ENCODE measurements around the gene CDC42EP5. TPM values are rescaled to one million over a fixed set of nuclear protein-coding genes. Genes with fewer than 3 reads are reported as not detected.
A peak's percentile ranks its signal among the peaks of the same experiment; 100 is the strongest.
"Not testable (repeated sequence)": the region's sequence is repeated elsewhere in the genome, so short reads cannot be mapped to it uniquely, and the experiment has no call there.

The CDC42EP5 gene
- total RNA-seq, 2 experiments from 2014 or later, result not detected

GRCh38 chr19:54481326-54481930 is 8.3 kb upstream of the CDC42EP5 start:
- Mint-ChIP-seq H3K27me3 (peaks cover 41% of the 10 kb centered on the region), H3K4me3 (no peak overlapping the region), H3K27ac (no peak overlapping the region), H3K9me3 (no peaks in the 10 kb centered on the region), H3K4me1 (peaks cover 38% of the 10 kb centered on the region), H3K36me3 (ENCODE audit: low read depth) (no peaks in the 10 kb centered on the region)
- CTCF ChIA-PET, result interaction anchor here (0.7 to 5.7 kb wide), 18 partner anchors 12 to 931 kb away, joined by 3 to 89 read pairs (median 3); partner anchors contain the start of gene LILRB4
- POLR2A ChIA-PET, result interaction anchor here (0.6 kb wide), 1 partner anchor 25 kb away, joined by 3 read pairs; no protein-coding TSS in a partner anchor
- DNase-seq, result peak; percentile 40

- Mint-ChIP-seq H3K4me1 (peaks cover 30% of the 10 kb centered on the region), H3K36me3 (ENCODE audit: low read depth) (no peaks in the 10 kb centered on the region), H3K4me3 (no peak overlapping the region), H3K27me3 (peaks cover 33% of the 10 kb centered on the region), H3K9me3 (no peaks in the 10 kb centered on the region), H3K27ac (no peak overlapping the region)
- no peak for DNase-seq
- ChIA-PET POLR2A (interaction anchor here (0.8 kb wide), 1 partner anchor 10 kb away, joined by 3 read pairs; no protein-coding TSS in a partner anchor), CTCF (interaction anchor here (1.3 to 5.7 kb wide), 6 partner anchors 9 to 200 kb away, joined by 4 to 89 read pairs (median 10); no protein-coding TSS in a partner anchor)
Observed at GRCh38 chr19:54480051-54480450, 7.0 kb upstream of the CDC42EP5 start.

GRCh38 chr19:54478677-54479266 is 5.7 kb upstream of the CDC42EP5 start:
- peaks cover 26% of the 10 kb centered on the region for H3K27me3 Mint-ChIP-seq
- H3K4me1 Mint-ChIP-seq, result peaks cover 24% of the 10 kb centered on the region
- H3K9me3 Mint-ChIP-seq, result no peaks in the 10 kb centered on the region
- POLR2A ChIA-PET, result no interaction called here
- H3K36me3 Mint-ChIP-seq (ENCODE audit: low read depth), result no peaks in the 10 kb centered on the region
- peak; percentile 39 for DNase-seq
- H3K4me3 Mint-ChIP-seq, result no peak overlapping the region
- CTCF ChIA-PET, result interaction anchor here (0.8 to 5.7 kb wide), 13 partner anchors 10 to 206 kb away, joined by 3 to 89 read pairs (median 4); partner anchors contain the start of gene LENG8
- no peak overlapping the region for H3K27ac Mint-ChIP-seq

GRCh38 chr19:54477650-54478049 is 4.6 kb upstream of the CDC42EP5 start:
- Mint-ChIP-seq H3K27me3 (peaks cover 30% of the 10 kb centered on the region), H3K27ac (no peak overlapping the region), H3K4me3 (no peak overlapping the region), H3K36me3 (ENCODE audit: low read depth) (no peaks in the 10 kb centered on the region), H3K9me3 (no peaks in the 10 kb centered on the region), H3K4me1 (peaks cover 20% of the 10 kb centered on the region)
- CTCF ChIA-PET, result interaction anchor here (0.5 to 5.7 kb wide), 6 partner anchors 10 to 205 kb away, joined by 3 to 89 read pairs (median 8); no protein-coding TSS in a partner anchor
- no peak for DNase-seq
- POLR2A ChIA-PET, result interaction anchor here (1.0 kb wide), 1 partner anchor 29 kb away, joined by 3 read pairs; the partner anchor contains the start of gene LENG8

GRCh38 chr19:54475706-54476105 is 2.6 kb upstream of the CDC42EP5 start:
- H3K27ac Mint-ChIP-seq, result no peak overlapping the region
- no peaks in the 10 kb centered on the region for H3K36me3 Mint-ChIP-seq (ENCODE audit: low read depth)
- POLR2A ChIA-PET, result no interaction called here
- H3K4me3 Mint-ChIP-seq, result no peak overlapping the region
- H3K27me3 Mint-ChIP-seq, result peaks cover 27% of the 10 kb centered on the region
- CTCF ChIA-PET, result no interaction called here
- DNase-seq, result no peak
- peaks cover 12% of the 10 kb centered on the region for H3K4me1 Mint-ChIP-seq
- no peaks in the 10 kb centered on the region for H3K9me3 Mint-ChIP-seq

GRCh38 chr19:54473892-54474372 is 836 bp upstream of the CDC42EP5 start:
- DNase-seq, result no peak
- CTCF ChIA-PET, result interaction anchor here (1.3 to 1.5 kb wide), 2 partner anchors 179 to 200 kb away, joined by 3 to 4 read pairs; no protein-coding TSS in a partner anchor
- H3K27ac Mint-ChIP-seq, result no peak overlapping the region
- H3K27me3 Mint-ChIP-seq, result peaks cover 40% of the 10 kb centered on the region
- POLR2A ChIA-PET, result no interaction called here
- H3K36me3 Mint-ChIP-seq (ENCODE audit: low read depth), result no peaks in the 10 kb centered on the region
- no peak overlapping the region for H3K4me3 Mint-ChIP-seq
- peaks cover 9% of the 10 kb centered on the region for H3K4me1 Mint-ChIP-seq
- H3K9me3 Mint-ChIP-seq, result no peaks in the 10 kb centered on the region

GRCh38 chr19:54470991-54471782 is 1.9 kb downstream of the CDC42EP5 start:
- H3K27ac Mint-ChIP-seq, result no peak overlapping the region
- POLR2A ChIA-PET, result no interaction called here
- H3K4me1 Mint-ChIP-seq, result peaks cover 10% of the 10 kb centered on the region
- DNase-seq, result no peak
- no peaks in the 10 kb centered on the region for H3K9me3 Mint-ChIP-seq
- H3K4me3 Mint-ChIP-seq, result no peak overlapping the region
- no peaks in the 10 kb centered on the region for H3K36me3 Mint-ChIP-seq (ENCODE audit: low read depth)
- H3K27me3 Mint-ChIP-seq, result peaks cover 42% of the 10 kb centered on the region
- CTCF ChIA-PET, result no interaction called here

GRCh38 chr19:54470276-54470887 is 2.7 kb downstream of the CDC42EP5 start:
- Mint-ChIP-seq H3K4me1 (peaks cover 14% of the 10 kb centered on the region), H3K27me3 (peaks cover 47% of the 10 kb centered on the region)

GRCh38 chr19:54469496-54469934 is 3.6 kb downstream of the CDC42EP5 start:
- H3K27ac Mint-ChIP-seq, result no peak overlapping the region
- H3K36me3 Mint-ChIP-seq (ENCODE audit: low read depth), result no peaks in the 10 kb centered on the region
- POLR2A ChIA-PET, result interaction anchor here (1.2 to 1.6 kb wide), 2 partner anchors 11 to 21 kb away, joined by 3 read pairs; partner anchors contain the start of gene LENG8
- CTCF ChIA-PET, result interaction anchor here (0.6 to 1.6 kb wide), 2 partner anchors 12 to 176 kb away, joined by 3 read pairs; no protein-coding TSS in a partner anchor
- peaks cover 49% of the 10 kb centered on the region for H3K27me3 Mint-ChIP-seq
- H3K4me1 Mint-ChIP-seq, result peaks cover 17% of the 10 kb centered on the region
- DNase-seq, result no peak
- no peak overlapping the region for H3K4me3 Mint-ChIP-seq
- no peaks in the 10 kb centered on the region for H3K9me3 Mint-ChIP-seq

More at GRCh38 chr19:54470276-54470887, 2.7 kb downstream of the CDC42EP5 start:
- POLR2A ChIA-PET, result interaction anchor here (1.2 to 1.6 kb wide), 2 partner anchors 10 to 22 kb away, joined by 3 read pairs; partner anchors contain the start of gene LENG8
- H3K9me3 Mint-ChIP-seq, result no peaks in the 10 kb centered on the region
- H3K4me3 Mint-ChIP-seq, result no peak overlapping the region
- no peaks in the 10 kb centered on the region for H3K36me3 Mint-ChIP-seq (ENCODE audit: low read depth)
- no peak overlapping the region for H3K27ac Mint-ChIP-seq
- CTCF ChIA-PET, result interaction anchor here (1.6 kb wide), 1 partner anchor 11 kb away, joined by 3 read pairs; no protein-coding TSS in a partner anchor
- DNase-seq, result no peak

GRCh38 chr19:54466110-54466480 is 7.0 kb downstream of the CDC42EP5 start:
- POLR2A ChIA-PET, result interaction anchor here (2.0 kb wide), 1 partner anchor 18 kb away, joined by 12 read pairs; the partner anchor contains the start of gene LENG8

GRCh38 chr19:54465426-54466109 is 7.5 kb downstream of the CDC42EP5 start:
- no peak overlapping the region for H3K27ac Mint-ChIP-seq
- CTCF ChIA-PET, result no interaction called here
- H3K4me3 Mint-ChIP-seq, result peak overlapping the region; percentile 48
- H3K4me1 Mint-ChIP-seq, result peaks cover 34% of the 10 kb centered on the region
- DNase-seq, result no peak
- POLR2A ChIA-PET, result interaction anchor here (2.0 kb wide), 1 partner anchor 17 kb away, joined by 12 read pairs; the partner anchor contains the start of gene LENG8
- no peaks in the 10 kb centered on the region for H3K9me3 Mint-ChIP-seq
- H3K27me3 Mint-ChIP-seq, result peaks cover 36% of the 10 kb centered on the region
- H3K36me3 Mint-ChIP-seq (ENCODE audit: low read depth), result peaks cover 15% of the 10 kb centered on the region

More at GRCh38 chr19:54466110-54466480, 7.0 kb downstream of the CDC42EP5 start:
- DNase-seq, H3K9me3 Mint-ChIP-seq, H3K27ac Mint-ChIP-seq, CTCF ChIA-PET: not testable (repeated sequence)
- peak overlapping the region; percentile 48 for H3K4me3 Mint-ChIP-seq
- H3K27me3 Mint-ChIP-seq, result peaks cover 40% of the 10 kb centered on the region
- H3K36me3 Mint-ChIP-seq (ENCODE audit: low read depth), result peaks cover 10% of the 10 kb centered on the region
- H3K4me1 Mint-ChIP-seq, result peaks cover 33% of the 10 kb centered on the region
